Measurements from ENCODE around the gene RBFOX2. TPM values are rescaled to one million over a fixed set of nuclear protein-coding genes. Genes with fewer than 3 reads are reported as not detected.
"Not testable (repeated sequence)": the region's sequence is repeated elsewhere in the genome, so short reads cannot be mapped to it uniquely, and the experiment has no call there.

The RBFOX2 gene
- total RNA-seq, 1 donor from 2014 or later = 107 TPM

DNA sequence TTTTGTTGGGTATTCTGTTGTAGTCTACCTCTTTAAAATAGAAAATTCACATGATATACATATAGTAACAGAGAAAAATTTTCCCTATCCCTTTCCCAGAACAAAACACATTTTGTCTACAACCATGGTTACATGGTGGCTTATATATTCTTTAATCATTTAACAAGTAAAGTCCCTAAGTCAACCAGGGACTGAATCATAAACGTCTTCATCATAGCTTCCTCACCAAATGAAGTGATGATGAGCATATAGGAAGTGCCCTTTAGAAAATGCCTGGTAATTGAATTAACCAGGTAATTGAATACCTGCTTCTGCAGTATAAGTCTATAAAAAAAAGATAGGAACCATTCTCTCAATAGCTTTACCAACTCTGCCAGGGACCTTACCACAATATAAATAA is 209.7 kb downstream of the RBFOX2 start:
- no peak for DNase-seq

DNA sequence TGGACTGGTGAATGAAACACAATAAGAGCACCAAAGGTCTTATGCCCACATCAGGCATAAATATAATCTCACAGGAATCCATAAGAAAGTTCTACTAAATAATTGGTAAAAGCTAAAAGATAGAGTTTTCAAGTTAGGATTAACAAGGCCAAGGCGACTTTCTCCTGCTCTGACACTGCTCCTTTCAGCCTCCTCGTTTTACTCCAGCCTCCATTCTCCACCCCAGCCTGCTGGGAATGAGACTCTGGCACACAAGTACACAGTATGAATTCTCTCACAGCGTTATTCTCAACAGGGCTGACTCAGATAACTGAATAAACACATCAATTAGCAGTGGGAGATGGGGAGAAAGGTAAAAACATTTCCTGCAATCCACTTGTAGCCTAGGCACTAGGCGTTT is 216.0 kb downstream of the RBFOX2 start:
- no peak for DNase-seq

DNA sequence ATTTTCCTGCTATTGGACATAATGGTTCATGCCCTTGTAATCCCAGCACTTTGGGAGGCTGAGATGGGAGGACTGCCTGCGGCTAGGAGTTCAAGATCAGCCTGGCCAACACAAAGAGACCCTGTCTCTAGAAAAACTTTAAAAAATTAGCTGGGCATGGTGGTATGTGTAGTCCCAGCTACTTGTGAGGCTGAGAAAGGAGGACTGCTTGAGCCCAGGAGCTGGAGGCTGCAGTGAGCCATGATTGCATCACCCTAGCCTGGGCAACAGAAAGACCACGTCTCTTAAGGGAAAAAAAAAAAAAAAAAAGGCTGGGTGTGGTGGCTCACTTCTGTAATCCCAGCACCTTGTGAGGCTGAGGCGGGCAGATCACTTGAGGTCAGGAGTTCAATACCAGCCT is 217.0 kb downstream of the RBFOX2 start:
- no peak for DNase-seq

- no peak for DNase-seq
Observed at GRCh38 chr22:35809816-35810215, 218.8 kb downstream of the RBFOX2 start.

DNA sequence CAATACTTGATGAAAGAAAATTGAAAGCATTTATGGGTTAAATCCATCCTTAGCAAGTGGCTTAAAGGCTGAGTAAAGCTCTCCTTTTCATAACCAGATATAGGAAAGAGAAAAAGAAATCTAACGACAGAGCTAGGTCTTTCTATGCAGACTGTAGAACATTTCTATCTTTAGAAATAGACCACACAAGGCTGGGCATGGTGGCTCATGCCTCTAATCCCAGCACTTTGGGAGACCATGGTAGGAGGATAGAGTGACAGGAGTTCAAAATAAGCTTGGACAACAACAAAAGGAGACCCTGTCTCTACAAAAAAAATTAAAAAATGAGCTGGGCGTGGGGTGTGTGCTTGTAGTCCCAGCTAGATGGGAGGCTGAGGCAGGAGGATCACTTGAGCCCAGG is 220.2 kb downstream of the RBFOX2 start:
- no peak for DNase-seq

GRCh38 chr22:35806668-35807067 is 222.0 kb downstream of the RBFOX2 start:
- not testable (repeated sequence) for DNase-seq

GRCh38 chr22:35805466-35805865 is 223.2 kb downstream of the RBFOX2 start:
- DNase-seq = no peak

GRCh38 chr22:35804421-35804820 is 224.2 kb downstream of the RBFOX2 start:
- no peak for DNase-seq

GRCh38 chr22:35802885-35803284 is 225.7 kb downstream of the RBFOX2 start:
- DNase-seq = no peak

DNA sequence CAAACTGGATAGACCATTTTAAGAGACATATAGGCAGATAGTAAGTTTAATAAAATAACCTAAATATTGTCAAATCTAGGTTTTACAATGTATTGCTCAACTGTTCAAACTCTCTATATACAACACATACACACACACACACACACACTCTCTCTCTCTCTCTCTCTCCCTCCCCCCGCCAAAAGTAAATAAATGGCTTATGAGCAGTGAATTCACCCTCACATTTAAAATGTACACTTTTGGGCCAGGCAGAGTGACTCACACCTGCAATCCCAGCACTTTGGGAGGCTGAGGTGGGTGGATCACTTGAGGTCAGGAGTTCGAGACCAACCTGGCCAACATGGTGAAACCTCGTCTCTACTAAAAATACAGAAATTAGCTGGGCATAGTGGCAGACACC is 227.3 kb downstream of the RBFOX2 start:
- DNase-seq = not testable (repeated sequence)

- DNase-seq = no peak
Observed at GRCh38 chr22:35799150-35799549, 229.5 kb downstream of the RBFOX2 start.

DNA sequence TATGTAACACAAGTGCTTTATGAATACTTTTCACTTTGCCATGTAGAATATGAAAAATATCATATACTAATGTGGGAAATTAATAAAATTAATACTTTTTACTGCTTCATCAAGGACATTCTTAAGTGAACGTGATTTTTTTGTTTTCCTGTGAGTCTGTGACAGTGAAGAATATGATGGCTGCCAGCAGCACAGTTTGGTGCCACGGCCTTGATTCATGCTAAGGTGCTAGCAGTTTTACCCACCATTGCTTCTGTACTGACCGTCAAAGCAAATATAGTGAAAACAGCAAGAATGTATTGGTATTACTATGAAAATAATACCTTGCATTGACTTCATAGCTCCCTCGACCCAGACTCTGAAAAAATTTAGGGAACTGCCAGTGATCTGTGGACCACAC is 231.2 kb downstream of the RBFOX2 start:
- DNase-seq = no peak

DNA sequence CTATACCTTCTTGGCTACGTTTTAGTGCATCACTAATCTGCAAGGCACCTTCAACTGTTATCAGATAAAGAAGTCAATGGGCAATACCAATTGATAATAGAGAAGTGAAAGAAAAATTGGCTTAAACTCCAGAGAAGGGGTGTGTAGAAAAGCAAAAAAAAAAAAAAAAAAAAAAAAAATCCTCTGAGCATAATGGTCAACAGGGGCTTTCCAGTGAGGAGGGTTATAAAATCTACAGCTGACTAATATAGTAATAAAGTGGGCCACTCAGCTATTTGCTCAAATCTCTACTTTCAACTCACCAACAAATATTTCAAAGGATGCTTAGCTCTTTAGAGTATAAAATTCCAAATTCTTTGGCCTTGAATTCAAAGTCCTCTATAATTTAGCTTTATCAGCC is 233.1 kb downstream of the RBFOX2 start:
- DNase-seq = no peak

DNA sequence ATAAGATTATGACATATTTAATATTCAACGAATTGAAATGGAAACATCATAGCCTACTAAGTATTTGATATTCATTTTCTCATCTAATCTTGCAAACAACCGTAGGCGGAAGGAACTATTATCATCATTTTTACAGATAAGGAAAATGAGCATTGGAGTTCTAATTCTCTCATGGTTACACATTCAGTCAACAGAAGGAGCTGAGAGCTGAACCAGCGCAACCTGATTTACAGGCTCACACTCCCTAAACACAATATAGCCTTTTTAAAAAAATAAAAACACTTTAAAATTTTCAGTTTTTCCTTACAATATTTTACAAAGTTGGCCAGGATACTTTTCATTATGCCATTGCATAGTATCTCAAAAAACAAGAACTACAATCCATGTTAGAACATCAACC is 236.1 kb downstream of the RBFOX2 start:
- DNase-seq = no peak

DNA sequence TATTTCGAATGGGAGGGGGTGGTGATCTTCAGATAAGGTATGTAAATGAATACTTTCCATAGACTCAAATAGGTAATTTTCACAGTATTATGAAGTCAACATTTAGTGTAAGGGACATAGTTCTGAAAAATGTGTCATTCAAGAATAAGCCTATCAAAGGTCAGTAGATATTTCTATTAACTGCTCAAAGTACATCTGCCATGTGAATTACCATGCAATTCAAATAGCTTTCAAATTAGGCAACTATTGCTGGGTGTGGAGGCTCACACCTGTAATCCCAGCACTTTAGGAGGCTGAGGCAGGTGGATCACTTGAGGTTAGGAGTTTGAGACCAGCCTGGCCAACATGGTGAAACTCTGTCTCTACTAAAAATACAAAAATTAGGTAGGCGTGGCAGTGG is 236.8 kb downstream of the RBFOX2 start:
- DNase-seq = not testable (repeated sequence)

DNA sequence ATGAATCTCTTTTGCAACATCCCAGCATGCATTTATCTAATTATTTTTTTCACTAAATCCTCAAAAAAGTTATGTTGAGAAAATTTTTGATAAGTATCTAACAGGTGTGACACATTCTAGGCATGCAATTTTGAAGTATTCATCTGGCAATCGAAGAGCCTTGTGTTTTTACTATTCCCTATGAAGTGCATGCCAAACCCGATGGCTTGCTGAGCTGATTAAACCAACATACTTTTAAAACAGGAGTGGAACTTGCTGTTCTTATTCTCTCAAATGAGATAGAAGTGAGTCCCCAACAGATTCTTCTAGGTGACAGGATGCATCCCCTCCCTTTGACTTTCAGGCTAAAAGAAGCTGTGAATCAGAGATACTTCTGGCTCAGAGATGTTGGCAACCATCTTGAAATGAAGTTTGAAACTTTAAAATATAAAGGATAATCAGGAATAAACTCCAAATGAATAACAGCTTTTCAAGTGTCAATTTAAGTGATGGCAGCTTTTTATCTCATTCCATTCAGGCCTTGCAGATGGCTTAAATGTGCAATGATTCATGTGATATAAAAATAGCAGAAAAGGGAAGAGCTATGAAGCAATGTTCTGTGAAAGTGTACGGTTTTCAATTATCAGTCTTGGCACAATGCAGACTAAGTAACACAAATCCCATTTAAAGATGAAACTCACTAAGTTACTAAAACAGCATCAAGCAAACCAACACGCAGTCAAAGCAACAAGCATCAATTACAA is 243.3 kb downstream of the RBFOX2 start:
- peak; percentile 15 for DNase-seq

- no peak for DNase-seq
Observed at GRCh38 chr22:35784633-35785032, 244.0 kb downstream of the RBFOX2 start.

GRCh38 chr22:35783943-35784614 is 244.5 kb downstream of the RBFOX2 start:
- DNase-seq = no peak

DNA sequence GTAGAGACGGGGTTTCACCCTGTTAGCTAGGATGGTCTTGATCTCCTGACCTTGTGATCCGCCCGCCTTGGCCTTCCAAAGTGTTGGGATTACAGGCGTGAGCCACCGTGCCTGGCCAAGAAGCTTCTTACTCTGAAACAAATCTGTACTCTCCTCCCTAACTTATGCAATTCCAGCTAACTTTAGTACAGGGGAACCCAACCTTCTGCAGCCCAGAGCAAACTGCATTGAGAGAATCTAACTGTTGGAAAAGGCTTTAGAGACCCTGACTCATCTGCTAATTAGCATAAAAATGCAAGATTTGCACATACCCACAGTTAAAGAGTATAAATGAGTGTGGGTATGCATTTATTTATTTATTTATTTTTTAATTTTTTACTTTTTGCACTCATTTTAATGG is 246.1 kb downstream of the RBFOX2 start:
- DNase-seq = no peak

- no peak for DNase-seq
Observed at GRCh38 chr22:35781898-35782297, 246.7 kb downstream of the RBFOX2 start.

DNA sequence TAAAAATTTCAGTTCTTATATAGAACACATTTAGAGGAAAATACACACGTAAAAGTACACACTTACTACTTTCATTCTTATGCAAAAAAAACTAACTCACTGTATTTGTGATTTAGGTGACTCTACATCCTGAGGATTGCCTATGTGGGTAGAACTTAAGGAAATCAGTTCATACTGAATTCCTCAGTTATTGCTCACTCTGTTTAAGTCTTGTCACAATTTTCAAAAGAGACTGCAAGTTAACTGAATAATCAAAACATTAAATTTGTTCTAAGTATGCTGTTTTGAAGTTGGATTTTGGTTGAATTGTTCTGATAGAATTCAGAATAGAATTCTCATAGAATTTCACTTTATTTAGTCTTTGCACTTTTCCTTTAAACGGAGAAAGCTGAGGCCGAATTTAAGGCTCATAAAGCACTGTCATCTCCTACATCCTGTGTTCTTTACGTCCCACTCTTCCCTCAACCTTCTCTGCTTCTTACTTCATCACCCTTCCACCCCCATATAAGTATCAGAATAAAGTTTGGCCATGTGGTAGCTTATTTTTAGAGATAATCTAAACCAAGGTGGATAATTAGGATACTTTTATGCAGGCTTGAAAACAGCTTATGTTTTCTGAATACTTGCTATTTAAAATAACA is 251.2 kb downstream of the RBFOX2 start:
- peak; percentile 75 for DNase-seq

- DNase-seq = no peak
Observed at GRCh38 chr22:35775339-35775738, 253.3 kb downstream of the RBFOX2 start.

GRCh38 chr22:35769974-35770373 is 258.6 kb downstream of the RBFOX2 start:
- DNase-seq = no peak

All from dermis blood vessel endothelial cell (primary cell).